Loucy (cell line): Measurements from ENCODE around the gene FUOM.

ENCODE experiments used
- H2AFZ ChIP-seq: fragments of 200-600 bp; sonication (generic); 2 replicates; pipeline ENCODE4 v1.6.0; 2016; ENCODE audit warnings: antibody characterized with exemption, mild to moderate bottlenecking, low read length, moderate library complexity
- H3F3A ChIP-seq: fragments of 200-600 bp; 2 replicates; pipeline ENCODE4 v1.6.0; 2016; ENCODE audit warnings: antibody characterized with exemption, low read depth, mild to moderate bottlenecking
- H3K27me3 ChIP-seq: fragments of 200-600 bp; sonication (generic); 2 replicates; pipeline ENCODE4 v1.6.1; 2014; ENCODE audit warnings: low read length, mild to moderate bottlenecking; ENCODE audit not compliant: insufficient read depth, poor library complexity, severe bottlenecking
- H3K36me3 ChIP-seq: fragments of 200-600 bp; sonication (generic); 2 replicates; pipeline ENCODE4 v1.6.1; 2016; ENCODE audit warnings: low read length; ENCODE audit not compliant: insufficient read depth
- H3K4me1 ChIP-seq: fragments of 200-600 bp; sonication (generic); 2 replicates; pipeline ENCODE4 v1.5.1; 2014; ENCODE audit warnings: low read length, mild to moderate bottlenecking; ENCODE audit not compliant: insufficient read depth, poor library complexity, severe bottlenecking
- H3K4me2 ChIP-seq: fragments of 200-600 bp; sonication (generic); 2 replicates; pipeline ENCODE4 v1.6.0; 2014; ENCODE audit warnings: antibody characterized with exemption, low read length, low read depth, mild to moderate bottlenecking; ENCODE audit not compliant: poor library complexity, severe bottlenecking
- H3K4me3 ChIP-seq: fragments of 200-600 bp; sonication (generic); 2 replicates; pipeline ENCODE4 v1.5.1; 2014; ENCODE audit warnings: low read length, mild to moderate bottlenecking, mixed read lengths; ENCODE audit not compliant: poor library complexity, severe bottlenecking
- H3K79me2 ChIP-seq: fragments of 200-600 bp; sonication (generic); 2 replicates; pipeline ENCODE4 v1.6.1; 2014; ENCODE audit warnings: low read length; ENCODE audit not compliant: insufficient read depth
- H3K9ac ChIP-seq: fragments of 200-600 bp; sonication (generic); 2 replicates; pipeline ENCODE4 v1.6.0; 2014; ENCODE audit warnings: mild to moderate bottlenecking, low read depth, low read length, moderate library complexity; ENCODE audit not compliant: poor library complexity, severe bottlenecking
- H3K9me2 ChIP-seq: fragments of 200-600 bp; sonication (generic); replicated peaks from 2 replicates; pipeline ENCODE4 v1.6.1; 2016; ENCODE audit warnings: low read depth, low read length, mixed read lengths
- H3K9me3 ChIP-seq: fragments of 200-600 bp; sonication (generic); 2 replicates; pipeline ENCODE4 v1.6.1; 2014; ENCODE audit warnings: mild to moderate bottlenecking, antibody characterized with exemption, low read length, low read depth; ENCODE audit not compliant: insufficient read depth
- H4K20me1 ChIP-seq: fragments of 200-600 bp; sonication (generic); 2 replicates; pipeline ENCODE4 v1.6.0; 2014; ENCODE audit warnings: antibody characterized with exemption, low read length, mild to moderate bottlenecking; ENCODE audit not compliant: insufficient read depth, poor library complexity, severe bottlenecking
- EZH2phosphoT487 ChIP-seq: fragments of 200-600 bp; IDR thresholded peaks from 2 replicates; pipeline ENCODE4 v1.6.1; 2018; ENCODE audit warnings: antibody characterized with exemption, mild to moderate bottlenecking, moderate library complexity, borderline replicate concordance
- TF ChIP-seq, protein P1 (sequence below): fragments of 200-600 bp; sonication (generic); conservative IDR thresholded peaks from 2 replicates; pipeline ENCODE4 v1.5.1; 2014; ENCODE audit warnings: mild to moderate bottlenecking, antibody characterized with exemption, low read length

FUOM gene

DNA sequence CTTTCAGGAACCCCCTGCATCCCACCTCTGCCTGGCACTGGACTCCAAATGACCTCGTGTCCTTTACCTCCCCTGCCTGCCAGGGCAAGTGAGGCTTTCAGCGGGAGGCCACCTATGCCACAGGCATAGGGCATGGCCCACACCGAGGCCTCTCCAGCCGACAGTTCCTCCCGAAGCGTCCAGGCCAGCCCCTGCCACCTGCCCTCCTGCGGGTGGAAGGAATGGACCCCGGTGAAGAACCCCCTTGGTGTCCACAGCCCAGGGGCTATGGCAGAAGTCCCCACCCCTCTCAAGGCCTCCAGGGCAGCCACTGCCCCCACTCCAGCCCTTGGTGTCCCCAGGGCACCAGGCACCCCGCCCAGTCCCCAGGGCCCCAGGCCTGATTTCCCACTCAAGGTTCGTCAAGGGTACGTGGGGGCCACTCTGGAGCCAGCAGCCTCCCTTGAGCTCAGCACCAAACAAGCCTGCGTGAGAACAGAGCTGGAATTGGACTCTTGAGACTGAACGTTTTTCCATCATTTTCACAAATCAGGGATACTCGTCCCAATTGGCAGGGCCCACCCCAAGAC, 3.1 kb downstream of the FUOM start:
- TF ChIP-seq, protein P1, sequence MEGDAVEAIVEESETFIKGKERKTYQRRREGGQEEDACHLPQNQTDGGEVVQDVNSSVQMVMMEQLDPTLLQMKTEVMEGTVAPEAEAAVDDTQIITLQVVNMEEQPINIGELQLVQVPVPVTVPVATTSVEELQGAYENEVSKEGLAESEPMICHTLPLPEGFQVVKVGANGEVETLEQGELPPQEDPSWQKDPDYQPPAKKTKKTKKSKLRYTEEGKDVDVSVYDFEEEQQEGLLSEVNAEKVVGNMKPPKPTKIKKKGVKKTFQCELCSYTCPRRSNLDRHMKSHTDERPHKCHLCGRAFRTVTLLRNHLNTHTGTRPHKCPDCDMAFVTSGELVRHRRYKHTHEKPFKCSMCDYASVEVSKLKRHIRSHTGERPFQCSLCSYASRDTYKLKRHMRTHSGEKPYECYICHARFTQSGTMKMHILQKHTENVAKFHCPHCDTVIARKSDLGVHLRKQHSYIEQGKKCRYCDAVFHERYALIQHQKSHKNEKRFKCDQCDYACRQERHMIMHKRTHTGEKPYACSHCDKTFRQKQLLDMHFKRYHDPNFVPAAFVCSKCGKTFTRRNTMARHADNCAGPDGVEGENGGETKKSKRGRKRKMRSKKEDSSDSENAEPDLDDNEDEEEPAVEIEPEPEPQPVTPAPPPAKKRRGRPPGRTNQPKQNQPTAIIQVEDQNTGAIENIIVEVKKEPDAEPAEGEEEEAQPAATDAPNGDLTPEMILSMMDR: no peak
- no peak for TF ChIP-seq EZH2phosphoT487
- Histone ChIP-seq H3K9me3 (no peaks in the 10 kb centered on the region; the same call in 1 of the 2 replicates), H3K9ac (no peak overlapping the region), H3K27me3 (no peaks in the 10 kb centered on the region), H2AFZ (no peak overlapping the region), H3K4me1 (no peaks in the 10 kb centered on the region), H3K36me3 (no peaks in the 10 kb centered on the region), H3F3A (no peaks in the 10 kb centered on the region), H4K20me1 (no peaks in the 10 kb centered on the region), H3K9me2 (no peaks in the 10 kb centered on the region), H3K4me2 (no peak overlapping the region), H3K4me3 (no peak overlapping the region), H3K79me2 (no peaks in the 10 kb centered on the region)

DNA sequence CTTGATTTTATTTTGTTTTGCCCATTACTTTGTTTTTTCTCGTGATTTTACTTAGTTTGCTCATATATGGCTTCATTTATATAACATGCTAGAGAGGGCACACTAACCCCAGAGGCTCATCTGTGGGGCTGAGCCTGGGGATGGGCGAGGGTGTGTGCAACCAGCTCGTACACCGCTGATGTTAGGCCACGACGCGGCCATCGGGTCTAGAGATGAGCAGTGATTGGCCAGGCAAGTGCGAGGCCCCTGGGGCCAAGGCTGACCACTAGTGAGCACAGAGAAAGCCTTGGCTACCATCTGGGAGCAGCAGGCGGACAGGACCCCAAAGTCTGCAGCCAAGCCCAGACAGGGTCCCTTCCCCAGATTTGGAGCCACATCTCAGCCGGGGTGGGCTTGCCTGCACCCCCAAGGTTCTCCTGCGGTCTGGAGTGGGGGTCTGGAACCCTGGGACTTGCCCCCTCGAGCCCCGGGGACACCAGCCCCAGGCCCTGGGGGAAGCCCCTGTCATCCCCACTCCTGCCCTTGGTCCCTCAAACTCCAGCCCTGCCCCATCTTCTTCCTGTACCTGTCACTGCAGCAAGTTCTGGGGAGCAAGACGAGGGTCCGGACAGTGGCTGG, 3.7 kb downstream of the FUOM start:
- H3K9me3 ChIP-seq: no peaks in the 10 kb centered on the region; the same call in 1 of the 2 replicates
- H4K20me1 ChIP-seq: no peaks in the 10 kb centered on the region
- no peaks in the 10 kb centered on the region for H3K79me2 ChIP-seq
- no peak overlapping the region for H3K9ac ChIP-seq
- no peaks in the 10 kb centered on the region for H3K4me1 ChIP-seq
- H3K4me2 ChIP-seq: no peak overlapping the region
- no peak for TF ChIP-seq EZH2phosphoT487
- TF ChIP-seq, protein P1: no peak
- no peaks in the 10 kb centered on the region for H3F3A ChIP-seq
- no peaks in the 10 kb centered on the region for H3K9me2 ChIP-seq
- no peaks in the 10 kb centered on the region for H3K27me3 ChIP-seq
- no peaks in the 10 kb centered on the region for H3K36me3 ChIP-seq
- no peak overlapping the region for H2AFZ ChIP-seq
- no peak overlapping the region for H3K4me3 ChIP-seq

DNA sequence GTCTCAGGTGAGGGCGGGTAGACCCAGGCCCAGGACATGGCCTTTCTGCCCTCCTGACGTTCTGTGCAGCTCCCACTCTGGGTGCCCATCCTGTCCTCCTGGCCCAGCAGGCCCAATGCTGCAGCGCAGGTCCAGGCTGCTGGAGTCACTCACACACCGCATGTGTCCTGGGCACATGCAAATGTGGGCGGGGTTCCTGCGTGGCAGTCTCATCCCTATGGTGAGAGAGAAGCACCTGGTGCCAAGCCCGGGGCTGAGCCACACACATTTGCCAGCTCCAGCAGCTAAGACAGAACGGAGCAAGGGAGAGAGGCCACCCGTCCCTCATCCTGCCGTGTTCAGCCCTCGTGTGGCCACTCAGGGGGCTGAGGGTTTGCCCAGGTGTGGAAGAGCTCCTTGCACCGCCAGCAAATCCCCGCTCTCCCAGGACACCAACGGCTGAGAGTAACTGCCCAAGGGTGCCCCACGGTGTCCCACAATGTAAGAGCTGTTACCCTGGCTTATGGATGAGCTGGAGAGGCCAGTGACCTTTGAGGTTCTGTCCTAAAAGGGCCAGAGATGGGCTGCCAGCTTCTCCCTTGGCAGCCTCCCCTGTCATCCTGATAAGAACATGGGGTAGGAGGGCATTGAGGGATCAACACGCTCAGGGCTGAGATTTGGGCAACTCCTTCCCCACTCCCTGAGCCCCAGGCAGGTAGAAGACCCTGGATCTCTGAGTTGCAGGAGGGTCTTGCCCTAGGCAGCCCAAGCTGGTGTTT, 4.4 kb downstream of the FUOM start:
- Histone ChIP-seq H3K9me2 (no peaks in the 10 kb centered on the region), H3K4me1 (no peaks in the 10 kb centered on the region), H3F3A (no peaks in the 10 kb centered on the region), H3K9ac (no peak overlapping the region), H3K79me2 (no peaks in the 10 kb centered on the region), H3K4me3 (no peak overlapping the region), H3K36me3 (no peaks in the 10 kb centered on the region), H4K20me1 (no peaks in the 10 kb centered on the region), H3K27me3 (no peaks in the 10 kb centered on the region), H3K4me2 (no peak overlapping the region), H2AFZ (no peak overlapping the region), H3K9me3 (no peaks in the 10 kb centered on the region; the same call in 1 of the 2 replicates)
- TF ChIP-seq, protein P1: no peak
- TF ChIP-seq EZH2phosphoT487: no peak
